T-helper 9 cell (primary cell): ENCODE measurements around the gene ERAS.
"Not testable (repeated sequence)": the region's sequence is repeated elsewhere in the genome, so short reads cannot be mapped to it uniquely, and the experiment has no call there.

Source experiments
- DNase-seq: peaks from one replicate; pipeline ENCODE4 v3.0.0-alpha.2; 2020

The ERAS gene

GRCh38 chrX:48833542-48834138 lies 7.3 kb downstream of the ERAS start:
- no peak for DNase-seq

- DNase-seq = no peak
These were observed 8.0 kb downstream of the ERAS start for GRCh38 chrX:48834383-48834709.

- DNase-seq = peak; percentile 10
These were observed 9.4 kb downstream of the ERAS start, which contains the start of gene PCSK1N for GRCh38 chrX:48835524-48836329. TSS of gene PCSK1N (minus strand) at chrX:48835610. CDS start at chrX:48835532, 78 bp downstream.

- no peak for DNase-seq
These were observed 13.4 kb downstream of the ERAS start for GRCh38 chrX:48839686-48840085.

- DNase-seq = no peak
These were observed 22.5 kb downstream of the ERAS start for GRCh38 chrX:48848847-48849246.

GRCh38 chrX:48852857-48853256 lies 26.5 kb downstream of the ERAS start:
- no peak for DNase-seq

- not testable (repeated sequence) for DNase-seq
These were observed 27.2 kb downstream of the ERAS start for GRCh38 chrX:48853494-48853893.

- not testable (repeated sequence) for DNase-seq
These were observed 27.9 kb downstream of the ERAS start for GRCh38 chrX:48854121-48854804.

- no peak for DNase-seq
These were observed 28.6 kb downstream of the ERAS start for GRCh38 chrX:48854898-48855297.

- DNase-seq = no peak
These were observed 37.9 kb downstream of the ERAS start for GRCh38 chrX:48864210-48864609.

- not testable (repeated sequence) for DNase-seq
These were observed 45.7 kb downstream of the ERAS start for GRCh38 chrX:48872017-48872416.

- not testable (repeated sequence) for DNase-seq
These were observed 50.6 kb downstream of the ERAS start for GRCh38 chrX:48876944-48877343.
